H1 (cell line): Measurements from ENCODE around the gene MYCBPAP.

Experiments
- CREB1 ChIP-seq: IDR thresholded peaks from 2 replicates; pipeline ENCODE4 v1.6.1; 2012; ENCODE audit warnings: inconsistent platforms
- EGR1 ChIP-seq: IDR thresholded peaks from 2 replicates; pipeline ENCODE4 v1.6.1; 2011; ENCODE audit warnings: low read depth, low read length, borderline replicate concordance
- EP300 ChIP-seq, 2 experiments: IDR thresholded peaks; 1 replicate in 1 of 2; 2 replicates in 1 of 2; pipeline ENCODE4 v1.6.1; 2011 to 2012; ENCODE audit warnings: low read depth in 2 of 2, low read length in 2 of 2, mild to moderate bottlenecking in 2 of 2, borderline replicate concordance in 1 of 2, inconsistent platforms in 1 of 2, moderate library complexity in 1 of 2
- EZH2 ChIP-seq: fragments of 200-600 bp; sonication (generic); IDR thresholded peaks from 2 replicates; pipeline ENCODE4 v1.7.1; 2012; ENCODE audit warnings: low read depth, mild to moderate bottlenecking, moderate library complexity, low read length, inconsistent platforms; ENCODE audit not compliant: severe bottlenecking
- GABPA ChIP-seq: IDR thresholded peaks from 2 replicates; pipeline ENCODE4 v1.6.1; 2011; ENCODE audit warnings: mild to moderate bottlenecking, low read length, moderate library complexity, borderline replicate concordance; ENCODE audit not compliant: insufficient read depth
- HDAC2 ChIP-seq, 2 experiments: fragments of 300-600 bp in 1 of 2; sonication (generic) in 1 of 2; IDR thresholded peaks; 2 replicates each; pipeline ENCODE4 v1.6.1; 2011 to 2012; ENCODE audit warnings: low read depth in 2 of 2, low read length in 2 of 2, mild to moderate bottlenecking in 2 of 2, moderate library complexity in 2 of 2, borderline replicate concordance in 1 of 2, inconsistent platforms in 1 of 2
- MAX ChIP-seq: IDR thresholded peaks from 2 replicates; pipeline ENCODE4 v1.6.1; 2012; ENCODE audit warnings: inconsistent platforms
- POLR2A ChIP-seq, 2 experiments: IDR thresholded peaks; 1 replicate in 1 of 2; 2 replicates in 1 of 2; pipeline ENCODE4 v1.6.1; 2011; ENCODE audit warnings: low read depth in 2 of 2, low read length in 2 of 2, mild to moderate bottlenecking in 2 of 2; ENCODE audit errors: control extremely low read depth in 1 of 2
- POLR2AphosphoS5 ChIP-seq: IDR thresholded peaks from 2 replicates; pipeline ENCODE4 v1.6.1; 2011; ENCODE audit warnings: low read depth, low read length
- SIN3A ChIP-seq, 2 experiments: IDR thresholded peaks in 1 of 2; conservative IDR thresholded peaks in 1 of 2; 2 replicates each; pipeline ENCODE4 v1.6.1; 2011 to 2012; ENCODE audit warnings: low read length in 2 of 2, improper control_type of control experiment in 1 of 2, low read depth in 1 of 2, mild to moderate bottlenecking in 1 of 2
- TF ChIP-seq, protein P1 (sequence below), 3 experiments: IDR thresholded peaks; 1 replicate in 2 of 3; 2 replicates in 1 of 3; pipeline versions ENCODE4 v1.5.1 to v1.6.1; 2011; ENCODE audit warnings: low read length in 3 of 3, mild to moderate bottlenecking in 3 of 3, inconsistent platforms in 2 of 3, low read depth in 1 of 3, moderate library complexity in 1 of 3; ENCODE audit not compliant: insufficient read depth in 1 of 3; ENCODE audit errors: control extremely low read depth in 1 of 3

DNA sequence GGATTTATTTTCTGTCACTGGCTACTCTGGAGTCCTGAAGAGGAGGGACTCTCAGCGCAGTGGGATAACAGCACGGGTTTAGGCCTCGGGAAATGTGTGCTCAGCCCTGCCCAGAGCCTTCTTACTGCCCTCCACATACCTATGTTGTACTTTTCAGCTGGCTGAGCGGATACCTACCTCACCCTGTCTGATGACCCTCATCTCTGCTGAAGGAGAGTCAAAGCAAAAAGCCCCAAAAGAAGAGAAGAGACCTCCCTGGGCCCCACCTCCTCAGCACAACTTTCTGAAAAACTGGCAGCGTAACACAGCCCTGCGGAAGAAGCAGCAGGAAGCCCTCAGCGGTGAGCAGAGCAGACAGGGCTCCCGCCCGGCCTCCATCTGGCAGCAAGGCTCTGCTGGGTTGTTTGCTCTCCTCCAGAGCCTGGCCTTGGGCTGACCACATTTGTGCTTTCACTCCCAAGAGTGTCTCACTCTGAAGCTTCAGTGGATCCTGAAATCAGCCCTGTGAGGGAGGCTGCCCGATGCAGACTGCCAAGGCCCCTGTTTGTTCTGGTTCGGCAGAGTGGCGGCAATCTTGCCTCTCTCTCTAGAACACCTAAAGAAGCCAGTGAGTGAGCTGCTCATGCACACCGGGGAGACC, 10.3 kb downstream of the MYCBPAP start:
- TF ChIP-seq MAX: no peak
- TF ChIP-seq, protein P1, sequence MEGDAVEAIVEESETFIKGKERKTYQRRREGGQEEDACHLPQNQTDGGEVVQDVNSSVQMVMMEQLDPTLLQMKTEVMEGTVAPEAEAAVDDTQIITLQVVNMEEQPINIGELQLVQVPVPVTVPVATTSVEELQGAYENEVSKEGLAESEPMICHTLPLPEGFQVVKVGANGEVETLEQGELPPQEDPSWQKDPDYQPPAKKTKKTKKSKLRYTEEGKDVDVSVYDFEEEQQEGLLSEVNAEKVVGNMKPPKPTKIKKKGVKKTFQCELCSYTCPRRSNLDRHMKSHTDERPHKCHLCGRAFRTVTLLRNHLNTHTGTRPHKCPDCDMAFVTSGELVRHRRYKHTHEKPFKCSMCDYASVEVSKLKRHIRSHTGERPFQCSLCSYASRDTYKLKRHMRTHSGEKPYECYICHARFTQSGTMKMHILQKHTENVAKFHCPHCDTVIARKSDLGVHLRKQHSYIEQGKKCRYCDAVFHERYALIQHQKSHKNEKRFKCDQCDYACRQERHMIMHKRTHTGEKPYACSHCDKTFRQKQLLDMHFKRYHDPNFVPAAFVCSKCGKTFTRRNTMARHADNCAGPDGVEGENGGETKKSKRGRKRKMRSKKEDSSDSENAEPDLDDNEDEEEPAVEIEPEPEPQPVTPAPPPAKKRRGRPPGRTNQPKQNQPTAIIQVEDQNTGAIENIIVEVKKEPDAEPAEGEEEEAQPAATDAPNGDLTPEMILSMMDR (IDR thresholded peaks at IDR 0.05; ENCODE audit: control extremely low read depth in 1 of 3, insufficient read depth in 1 of 3, low read depth in 1 of 3, low read length in 3 of 3): no peak
- TF ChIP-seq POLR2A (IDR thresholded peaks at IDR 0.05; ENCODE audit: control extremely low read depth in 1 of 2, low read depth in 2 of 2, low read length in 2 of 2): no peak
- no peak for TF ChIP-seq EGR1
- no peak for TF ChIP-seq HDAC2 (IDR thresholded peaks at IDR 0.05; ENCODE audit: borderline replicate concordance in 1 of 2, low read depth in 2 of 2, low read length in 2 of 2)
- TF ChIP-seq EZH2: no peak
- TF ChIP-seq CREB1: no peak
- TF ChIP-seq GABPA: no peak
- no peak for TF ChIP-seq POLR2AphosphoS5
- no peak for TF ChIP-seq SIN3A (conservative IDR thresholded peaks at IDR 0.05 in 1 of 2, IDR thresholded peaks at IDR 0.05 in 1 of 2; ENCODE audit: low read depth in 1 of 2, low read length in 2 of 2)
- no peak for TF ChIP-seq EP300 (IDR thresholded peaks at IDR 0.05; ENCODE audit: borderline replicate concordance in 1 of 2, low read depth in 2 of 2, low read length in 2 of 2)
